Esophagus muscularis mucosa (tissue), 4 donors: ENCODE results near the gene SHISA6. TPM values are rescaled to one million over a fixed set of nuclear protein-coding genes. Genes with fewer than 3 reads are reported as not detected.

ENCODE experiments used
- DNase-seq: peaks from one replicate; pipeline ENCODE4 v3.0.0-alpha.2; 2017; ENCODE audit errors: extremely low spot score
- H3K27ac ChIP-seq, 4 donors: fragments of 200-600 bp; sonication (generic); replicated peaks in 1 of 4; 1 replicate in 3 of 4; 2 replicates in 1 of 4; pipeline ENCODE4 v1.5.1; 2016 to 2019; ENCODE audit warnings: mild to moderate bottlenecking in 1 of 4
- H3K27me3 ChIP-seq, 4 donors: fragments of 200-600 bp; sonication (generic); one replicate each; pipeline versions ENCODE4 v1.5.1 to v1.6.0; 2016 to 2019
- H3K36me3 ChIP-seq, 4 donors: fragments of 200-600 bp; sonication (generic); one replicate each; pipeline ENCODE4 v1.5.1; 2016 to 2019
- H3K4me1 ChIP-seq, 4 donors: fragments of 200-600 bp; sonication (generic); one replicate each; pipeline ENCODE4 v1.5.1; 2016 to 2019
- H3K4me3 ChIP-seq, 4 donors: fragments of 200-600 bp; sonication (generic); 1 replicate in 2 of 4; 2 replicates in 2 of 4; pipeline ENCODE4 v1.5.1; 2016 to 2019; ENCODE audit warnings: mild to moderate bottlenecking in 4 of 4, moderate library complexity in 1 of 4
- H3K9me3 ChIP-seq, 4 donors: fragments of 200-600 bp; sonication (generic); 1 replicate in 3 of 4; 2 replicates in 1 of 4; pipeline ENCODE4 v1.5.1; 2016 to 2019
- CTCF ChIP-seq, 3 experiments: fragments of 200-600 bp in 2 of 3; fragments of 450-650 bp in 1 of 3; sonication (generic) in 2 of 3; IDR thresholded peaks; one replicate each; pipeline ENCODE4 v1.5.1; 2017 to 2019; ENCODE audit warnings: antibody characterized with exemption in 3 of 3, mild to moderate bottlenecking in 2 of 3, moderate library complexity in 1 of 3
- EP300 ChIP-seq: sonication (generic); formaldehyde crosslinking; IDR thresholded peaks from one replicate; pipeline ENCODE4 v1.6.1; 2017; ENCODE audit warnings: antibody characterized with exemption
- POLR2A ChIP-seq: fragments of 450-650 bp; IDR thresholded peaks from one replicate; pipeline ENCODE4 v1.6.1; 2017; ENCODE audit warnings: antibody characterized with exemption, moderate library complexity, mild to moderate bottlenecking, low read depth
- POLR2AphosphoS5 ChIP-seq, 2 donors: sonication (generic); formaldehyde crosslinking; IDR thresholded peaks; one replicate each; pipeline ENCODE4 v1.6.1; 2017; ENCODE audit warnings: antibody characterized with exemption in 2 of 2
- WGBS: methylation state at CpG from one replicate; pipeline ENCODE4 v1.1.5; 2018; 5-methylcytosine and 5-hydroxymethylcytosine counted together
- intact Hi-C: fragments of 100-400 bp; cut with DNase I; formaldehyde crosslinking; loops from one replicate; pipeline ENCODE4 v1.15.1; 2023
- total RNA-seq, 4 donors: library from RNA; depleted of rRNA; stranded (reverse); fragments of >200 nt; gene quantifications; one replicate each; pipeline versions ENCODE4 v1.1.0 to v1.2.1, GENCODE V29; 2016

The SHISA6 gene
- 1 to 10 TPM in 3 of 4 donors, under 1 TPM in 1; 0.83 to 1.7 (median 1.4) TPM for total RNA-seq

GRCh38 chr17:11240841-11241610, at the start of gene SHISA6:
Gene SHISA6 (plus strand): TSS chr17:11241213.
- no peak for DNase-seq
- intact Hi-C loops: no loop called here
- Histone ChIP-seq H3K27me3 (peaks cover 0 to 77% (median 8%) of the 10 kb centered on the region in 4 donors), H3K36me3 (no peaks in the 10 kb centered on the region), H3K4me3 (peak within 1 kb of the TSS; percentile 43 to 59 (median 50)), H3K4me1 (peaks cover 0 to 21% (median 15%) of the 10 kb centered on the region in 4 donors), H3K9me3 (no peaks in the 10 kb centered on the region), H3K27ac (peak within 1 kb of the TSS in 3 of 4 donors; percentile 9 to 37 (median 26))
- TF ChIP-seq CTCF (IDR thresholded peaks at IDR 0.05) (no peak), EP300 (no peak), POLR2AphosphoS5 (IDR thresholded peaks at IDR 0.05) (no peak), POLR2A (no peak)
- WGBS: 0% methylated on average over 6 of the region's 126 CpGs

GRCh38 chr17:11195801-11196200, 45.2 kb upstream of the SHISA6 start:
- TF ChIP-seq EP300 (no peak), CTCF (IDR thresholded peaks at IDR 0.05) (no peak), POLR2AphosphoS5 (IDR thresholded peaks at IDR 0.05) (no peak), POLR2A (no peak)
- H3K4me1 ChIP-seq: no peaks in the 10 kb centered on the region
- WGBS: 89% methylated on average over 2 of the region's 2 CpGs
- no peaks in the 10 kb centered on the region for H3K9me3 ChIP-seq
- no peak overlapping the region for H3K27ac ChIP-seq
- no peak for DNase-seq
- no peak overlapping the region for H3K4me3 ChIP-seq
- no peaks in the 10 kb centered on the region for H3K27me3 ChIP-seq
- intact Hi-C loops: no loop called here
- H3K36me3 ChIP-seq: no peaks in the 10 kb centered on the region

- WGBS: 65% methylated on average over 3 of the region's 3 CpGs
- no peak for DNase-seq
- Histone ChIP-seq H3K27me3 (peaks cover 0 to 9% (median 0%) of the 10 kb centered on the region in 4 donors), H3K9me3 (no peaks in the 10 kb centered on the region), H3K4me3 (no peak overlapping the region), H3K4me1 (no peaks in the 10 kb centered on the region), H3K36me3 (no peaks in the 10 kb centered on the region), H3K27ac (no peak overlapping the region)
- no peak for TF ChIP-seq POLR2A
- TF ChIP-seq POLR2AphosphoS5 (IDR thresholded peaks at IDR 0.05): no peak
- no peak for TF ChIP-seq CTCF (IDR thresholded peaks at IDR 0.05)
- no peak for TF ChIP-seq EP300
- intact Hi-C loops: no loop called here
Measured at GRCh38 chr17:11204991-11205390, 36.0 kb upstream of the SHISA6 start.

GRCh38 chr17:11205659-11206058, 35.4 kb upstream of the SHISA6 start:
- WGBS: 76% methylated on average over 6 of the region's 6 CpGs
- peaks cover 0 to 9% (median 0%) of the 10 kb centered on the region in 4 donors for H3K27me3 ChIP-seq
- H3K9me3 ChIP-seq: peaks cover 0 to 1% (median 0%) of the 10 kb centered on the region in 4 donors
- H3K4me1 ChIP-seq: no peaks in the 10 kb centered on the region
- H3K36me3 ChIP-seq: no peaks in the 10 kb centered on the region
- no peak for DNase-seq
- H3K27ac ChIP-seq: no peak overlapping the region
- H3K4me3 ChIP-seq: no peak overlapping the region
- intact Hi-C loops: no loop called here
- no peak for TF ChIP-seq POLR2A
- no peak for TF ChIP-seq CTCF (IDR thresholded peaks at IDR 0.05)
- no peak for TF ChIP-seq POLR2AphosphoS5 (IDR thresholded peaks at IDR 0.05)
- no peak for TF ChIP-seq EP300
